Stomach (tissue), 9 donors: ENCODE data around the gene HS6ST1. TPM values are rescaled to one million over a fixed set of nuclear protein-coding genes. Genes with fewer than 3 reads are reported as not detected.
"Not testable (repeated sequence)": the region's sequence is repeated elsewhere in the genome, so short reads cannot be mapped to it uniquely, and the experiment has no call there.

Experiments
- DNase-seq, 2 donors: peaks; one replicate each; pipeline versions ENCODE4 v3.0.0 to v3.0.0-alpha.2; 2013 to 2019
- H3K27ac ChIP-seq, 5 donors: fragments of 200-600 bp in 4 of 5; sonication (generic) in 4 of 5; one replicate each; pipeline ENCODE4 v1.5.1; 2013 to 2019; ENCODE audit warnings: mild to moderate bottlenecking in 1 of 5, moderate library complexity in 1 of 5
- H3K27me3 ChIP-seq, 3 donors: fragments of 200-600 bp; sonication (generic); one replicate each; pipeline ENCODE4 v1.5.1; 2017 to 2019; ENCODE audit warnings: mixed run types in 1 of 3
- H3K36me3 ChIP-seq, 4 donors: fragments of 200-600 bp; sonication (generic); 1 replicate in 3 of 4; 2 replicates in 1 of 4; pipeline ENCODE4 v1.5.1; 2016 to 2019
- H3K4me1 ChIP-seq, 4 donors: fragments of 200-600 bp; sonication (generic); one replicate each; pipeline ENCODE4 v1.5.1; 2016 to 2019
- H3K4me3 ChIP-seq, 4 donors: fragments of 200-600 bp; sonication (generic) in 3 of 4; one replicate each; pipeline ENCODE4 v1.5.1; 2016 to 2019; ENCODE audit warnings: mild to moderate bottlenecking in 1 of 4
- H3K9me3 ChIP-seq, 4 donors: fragments of 200-600 bp; sonication (generic); one replicate each; pipeline ENCODE4 v1.5.1; 2016 to 2019
- EP300 ChIP-seq: sonication (generic); formaldehyde crosslinking; IDR thresholded peaks from one replicate; pipeline ENCODE4 v1.6.1; 2017; ENCODE audit warnings: antibody characterized with exemption
- POLR2A ChIP-seq, 4 donors: fragments of 450-650 bp; IDR thresholded peaks; one replicate each; pipeline ENCODE4 v1.6.1; 2016; ENCODE audit warnings: antibody characterized with exemption in 4 of 4, control low read depth in 2 of 4, mild to moderate bottlenecking in 1 of 4, moderate library complexity in 1 of 4
- POLR2AphosphoS5 ChIP-seq, 3 donors: sonication (generic); formaldehyde crosslinking; IDR thresholded peaks; one replicate each; pipeline ENCODE4 v1.6.1; 2016; ENCODE audit warnings: antibody characterized with exemption in 3 of 3
- WGBS, 5 donors: extraction: QIAGEN DNeasy Blood & Tissue Kit in 3 of 5; methylation state at CpG; one replicate each; pipeline versions ENCODE4 v1.1.5 to v1.1.7; 2013 to 2018; 5-methylcytosine and 5-hydroxymethylcytosine counted together
- intact Hi-C: fragments of 100-400 bp; cut with DNase I; formaldehyde crosslinking; loops from one replicate; pipeline ENCODE4 v1.15.1; 2023; ENCODE audit warnings: low total_unique reads
- polyA plus RNA-seq, 3 donors: library from polyadenylated mRNA; stranded (reverse); fragments of 200-250 nt; gene quantifications; one replicate each; pipeline ENCODE4 v1.2.3, GENCODE V29; 2013
- total RNA-seq, 5 donors: library from RNA; depleted of rRNA; stranded (reverse); fragments of >200 nt; gene quantifications; one replicate each; pipeline versions ENCODE4 v1.1.0 to v1.2.3, GENCODE V29; 2014 to 2016
- TF ChIP-seq, protein P1 (sequence below), 7 experiments: fragments of 450-650 bp in 4 of 7; fragments of 200-600 bp in 3 of 7; sonication (generic) in 3 of 7; IDR thresholded peaks; one replicate each; pipeline ENCODE4 v1.5.1; 2016 to 2019; ENCODE audit warnings: antibody characterized with exemption in 7 of 7, control low read depth in 2 of 7, mild to moderate bottlenecking in 1 of 7
- donor health status: healthy with polysubstance abuse.
- donor health status: Bipolar disorder and iron deficiency.
- donor health status: healthy.

The HS6ST1 gene
- total and polyA plus RNA-seq, 8 donors: 2.9 to 178 (median 12.8) TPM

DNA sequence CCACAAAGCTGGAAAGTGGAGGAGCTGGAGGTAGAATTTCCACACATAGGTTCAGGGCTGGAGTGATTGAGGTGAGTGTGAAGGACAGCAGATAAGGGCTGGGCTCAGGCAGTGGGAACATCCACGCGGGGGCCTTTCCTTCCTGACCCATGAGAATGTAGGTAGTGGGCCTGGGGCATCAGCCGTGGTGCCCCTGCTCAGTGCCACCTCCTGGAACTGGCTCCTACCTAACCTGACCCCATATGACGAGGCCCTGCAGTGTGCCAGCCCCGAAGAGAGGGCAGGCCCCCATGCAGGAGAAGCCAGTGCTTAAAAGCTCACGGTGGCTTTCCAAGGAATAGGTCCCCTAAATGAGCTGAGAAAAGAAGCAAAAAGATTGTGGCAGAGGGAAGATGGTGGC is 66.2 kb downstream of the HS6ST1 start:
- no peak overlapping the region for H3K4me3 ChIP-seq
- TF ChIP-seq POLR2A (IDR thresholded peaks at IDR 0.05) (no peak), EP300 (no peak), POLR2AphosphoS5 (IDR thresholded peaks at IDR 0.05) (no peak)
- TF ChIP-seq, protein P1, sequence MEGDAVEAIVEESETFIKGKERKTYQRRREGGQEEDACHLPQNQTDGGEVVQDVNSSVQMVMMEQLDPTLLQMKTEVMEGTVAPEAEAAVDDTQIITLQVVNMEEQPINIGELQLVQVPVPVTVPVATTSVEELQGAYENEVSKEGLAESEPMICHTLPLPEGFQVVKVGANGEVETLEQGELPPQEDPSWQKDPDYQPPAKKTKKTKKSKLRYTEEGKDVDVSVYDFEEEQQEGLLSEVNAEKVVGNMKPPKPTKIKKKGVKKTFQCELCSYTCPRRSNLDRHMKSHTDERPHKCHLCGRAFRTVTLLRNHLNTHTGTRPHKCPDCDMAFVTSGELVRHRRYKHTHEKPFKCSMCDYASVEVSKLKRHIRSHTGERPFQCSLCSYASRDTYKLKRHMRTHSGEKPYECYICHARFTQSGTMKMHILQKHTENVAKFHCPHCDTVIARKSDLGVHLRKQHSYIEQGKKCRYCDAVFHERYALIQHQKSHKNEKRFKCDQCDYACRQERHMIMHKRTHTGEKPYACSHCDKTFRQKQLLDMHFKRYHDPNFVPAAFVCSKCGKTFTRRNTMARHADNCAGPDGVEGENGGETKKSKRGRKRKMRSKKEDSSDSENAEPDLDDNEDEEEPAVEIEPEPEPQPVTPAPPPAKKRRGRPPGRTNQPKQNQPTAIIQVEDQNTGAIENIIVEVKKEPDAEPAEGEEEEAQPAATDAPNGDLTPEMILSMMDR (IDR thresholded peaks at IDR 0.05): no peak
- no peaks in the 10 kb centered on the region for H3K4me1 ChIP-seq
- WGBS, 5 donors: 93 to 97% (median 93%) methylated on average over 6 of the region's 6 CpGs
- intact Hi-C loops: no loop called here
- no peaks in the 10 kb centered on the region for H3K9me3 ChIP-seq
- no peak overlapping the region for H3K27ac ChIP-seq
- peak in 1 of 2 donors; percentile 4 for DNase-seq
- no peaks in the 10 kb centered on the region for H3K27me3 ChIP-seq
- no peaks in the 10 kb centered on the region for H3K36me3 ChIP-seq

DNA sequence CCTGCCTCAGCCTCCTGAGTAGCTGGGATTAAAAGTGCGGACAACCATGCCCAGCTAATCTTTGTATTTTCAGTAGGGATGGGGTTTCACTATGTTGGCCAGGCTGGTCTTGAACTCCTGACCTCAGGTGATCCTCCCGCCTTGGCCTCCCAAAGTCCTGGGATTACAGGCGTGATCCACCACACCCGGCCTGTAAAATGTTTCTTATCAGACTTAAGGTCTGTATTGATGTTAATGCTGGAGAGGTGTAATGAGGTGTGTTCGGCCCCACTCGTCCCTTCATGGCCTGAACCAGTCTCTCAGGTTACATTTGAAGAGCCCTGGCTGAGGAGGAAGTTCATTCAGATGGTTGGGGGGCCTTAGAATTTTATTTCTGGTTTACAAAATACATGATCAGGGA is 66.6 kb downstream of the HS6ST1 start:
- intact Hi-C loops, H3K27ac ChIP-seq, H3K4me1 ChIP-seq, H3K36me3 ChIP-seq, H3K9me3 ChIP-seq, H3K27me3 ChIP-seq, H3K4me3 ChIP-seq: not testable (repeated sequence)
- WGBS, 5 donors: 90 to 99% (median 92%) methylated on average over 5 to 6 of the region's 6 CpGs
- peak in 1 of 2 donors; percentile 1 for DNase-seq

DNA sequence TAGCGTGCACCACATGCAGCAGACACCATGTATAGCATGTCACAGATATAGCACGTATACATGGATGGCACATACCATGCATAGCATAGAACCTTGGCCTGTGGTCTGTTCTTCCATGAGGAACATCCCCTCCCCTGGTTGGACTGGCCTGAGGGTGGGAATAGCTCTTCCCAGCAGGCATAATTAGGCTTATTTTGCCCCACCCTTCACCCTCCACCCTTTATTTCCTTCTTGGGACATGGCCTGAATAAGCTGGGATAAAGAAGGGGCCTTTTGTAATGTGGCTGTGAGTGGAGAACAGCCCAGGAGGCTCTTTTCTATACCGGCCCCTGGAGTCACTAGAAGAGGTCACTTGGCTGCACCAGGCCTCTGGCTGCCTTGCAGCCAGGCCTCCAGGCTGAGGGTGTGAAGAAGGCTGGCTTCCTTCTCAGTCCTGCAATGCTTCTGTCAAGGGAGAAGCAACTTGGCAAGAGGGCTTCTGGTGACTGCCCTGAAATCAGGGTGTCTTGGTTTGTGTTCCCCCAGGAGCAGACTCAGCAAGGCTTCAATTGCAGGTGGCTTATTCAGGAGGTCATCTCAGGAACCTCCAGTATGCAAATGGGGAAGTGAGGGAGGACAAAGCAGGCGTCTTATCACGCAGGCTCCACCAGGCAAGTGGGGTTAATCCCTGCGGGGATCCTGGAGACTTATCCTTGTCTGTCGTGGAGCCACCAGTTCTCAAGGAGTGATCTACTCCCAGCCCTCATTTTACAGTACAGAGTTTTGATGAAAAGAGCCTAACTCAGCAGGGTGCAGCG is 68.2 kb downstream of the HS6ST1 start:
- Histone ChIP-seq H3K4me3 (no peak overlapping the region), H3K9me3 (no peaks in the 10 kb centered on the region), H3K27me3 (no peaks in the 10 kb centered on the region), H3K27ac (no peak overlapping the region), H3K36me3 (no peaks in the 10 kb centered on the region), H3K4me1 (no peaks in the 10 kb centered on the region)
- WGBS, 5 donors: 81 to 91% (median 85%) methylated on average over 8 of the region's 8 CpGs
- TF ChIP-seq, protein P1 (IDR thresholded peaks at IDR 0.05): no peak
- TF ChIP-seq EP300 (no peak), POLR2AphosphoS5 (IDR thresholded peaks at IDR 0.05) (no peak), POLR2A (IDR thresholded peaks at IDR 0.05) (no peak)
- peak in 1 of 2 donors; percentile 2 for DNase-seq
- intact Hi-C loops: no loop called here

DNA sequence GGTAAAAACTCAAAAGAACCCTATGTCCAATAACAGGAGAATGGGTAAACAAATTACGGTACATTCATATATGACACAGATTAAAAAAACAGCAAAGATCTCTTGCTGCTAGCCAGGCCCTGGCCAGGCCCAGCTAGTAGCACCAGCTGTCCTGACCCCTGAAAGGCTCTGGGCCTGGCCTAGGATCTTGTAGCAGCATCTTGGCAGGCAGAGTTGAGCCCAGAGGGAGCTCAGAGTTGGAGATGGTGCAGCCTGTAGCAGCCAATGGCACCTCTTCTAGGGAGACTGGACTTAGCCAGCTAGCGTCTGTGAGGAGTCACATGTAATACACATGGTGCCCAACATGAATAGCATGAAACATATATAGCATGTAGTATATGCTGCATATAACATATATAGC is 69.1 kb downstream of the HS6ST1 start:
- no peak for TF ChIP-seq POLR2A (IDR thresholded peaks at IDR 0.05)
- TF ChIP-seq POLR2AphosphoS5 (IDR thresholded peaks at IDR 0.05): no peak
- TF ChIP-seq EP300: no peak
- TF ChIP-seq, protein P1 (IDR thresholded peaks at IDR 0.05): no peak
- no peak overlapping the region for H3K27ac ChIP-seq
- intact Hi-C loops: no loop called here
- H3K4me3 ChIP-seq: no peak overlapping the region
- 93 to 99% (median 96%) methylated on average over 2 of the region's 2 CpGs for WGBS, 5 donors
- H3K4me1 ChIP-seq: no peaks in the 10 kb centered on the region
- no peaks in the 10 kb centered on the region for H3K27me3 ChIP-seq
- no peak for DNase-seq
- no peaks in the 10 kb centered on the region for H3K36me3 ChIP-seq
- H3K9me3 ChIP-seq: no peaks in the 10 kb centered on the region

DNA sequence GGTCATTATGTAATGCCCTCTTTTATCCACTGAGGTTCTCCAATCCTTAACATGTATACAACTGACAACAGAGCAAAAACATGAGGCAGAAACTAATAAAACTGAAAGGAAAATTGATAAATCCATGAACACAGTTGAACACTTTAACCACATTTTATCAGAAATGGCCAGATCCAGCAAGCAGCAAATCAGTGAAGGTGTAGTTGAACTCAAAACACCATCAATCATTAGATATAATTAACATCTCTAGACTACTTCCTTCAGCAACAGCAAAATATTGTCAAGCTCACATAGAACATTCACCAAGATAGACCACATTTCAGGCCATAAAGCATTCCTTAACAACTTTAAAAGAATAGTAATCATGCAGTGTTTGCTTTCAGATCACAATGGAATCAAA is 72.9 kb downstream of the HS6ST1 start:
- Histone ChIP-seq H3K27ac (no peak overlapping the region), H3K9me3 (no peaks in the 10 kb centered on the region), H3K27me3 (no peaks in the 10 kb centered on the region), H3K4me3 (no peak overlapping the region), H3K36me3 (no peaks in the 10 kb centered on the region), H3K4me1 (no peaks in the 10 kb centered on the region)
- intact Hi-C loops: no loop called here
- TF ChIP-seq, protein P1 (IDR thresholded peaks at IDR 0.05): no peak
- TF ChIP-seq POLR2A (IDR thresholded peaks at IDR 0.05) (no peak), EP300 (no peak), POLR2AphosphoS5 (IDR thresholded peaks at IDR 0.05) (no peak)
- no peak for DNase-seq
